ENCODE data around the gene MAP4K3. TPM values are rescaled to one million over a fixed set of nuclear protein-coding genes. Genes with fewer than 3 reads are reported as not detected.

MAP4K3 gene
- total RNA-seq, 1 donor from 2014 or later: 11.0 TPM

- H3K27me3 Mint-ChIP-seq: no peaks in the 10 kb centered on the region
- intact Hi-C loops (cut with micrococcal nuclease): no loop called here
- CTCF ChIA-PET: no interaction called here
- H3K4me1 Mint-ChIP-seq: no peaks in the 10 kb centered on the region
- H3K36me3 Mint-ChIP-seq (ENCODE audit: low read depth): peaks cover 22% of the 10 kb centered on the region
- H3K4me3 Mint-ChIP-seq: no peak overlapping the region
- POLR2A ChIA-PET: no interaction called here
- no peak overlapping the region for H3K27ac Mint-ChIP-seq
- H3K9me3 Mint-ChIP-seq: peaks cover 15% of the 10 kb centered on the region
- ATAC-seq (ENCODE audit: low read depth) (no peak), DNase-seq (no peak)
- no peak for TF ChIP-seq CTCF (IDR thresholded peaks at IDR 0.05)
These were observed 80.0 kb downstream of the MAP4K3 start for GRCh38 chr2:39356922-39357639.

- DNase-seq (no peak), ATAC-seq (ENCODE audit: low read depth) (no peak)
- Mint-ChIP-seq H3K4me3 (no peak overlapping the region), H3K36me3 (ENCODE audit: low read depth) (peaks cover 3% of the 10 kb centered on the region), H3K27ac (no peak overlapping the region), H3K9me3 (no peaks in the 10 kb centered on the region), H3K27me3 (no peaks in the 10 kb centered on the region), H3K4me1 (no peaks in the 10 kb centered on the region)
- TF ChIP-seq CTCF (IDR thresholded peaks at IDR 0.05): no peak
- POLR2A ChIA-PET: no interaction called here
- CTCF ChIA-PET: no interaction called here
- intact Hi-C loops (cut with micrococcal nuclease): loop anchor here (1.0 kb wide), 1 partner anchor 10 kb away; no protein-coding TSS in a partner anchor
These were observed 86.4 kb downstream of the MAP4K3 start for GRCh38 chr2:39350658-39351057.

GRCh38 chr2:39338502-39338901 is 98.6 kb downstream of the MAP4K3 start:
- H3K4me3 Mint-ChIP-seq: no peak overlapping the region
- no peak overlapping the region for H3K27ac Mint-ChIP-seq
- intact Hi-C loops (cut with micrococcal nuclease): no loop called here
- ATAC-seq (ENCODE audit: low read depth) (no peak), DNase-seq (no peak)
- TF ChIP-seq CTCF (IDR thresholded peaks at IDR 0.05): no peak
- H3K4me1 Mint-ChIP-seq: no peaks in the 10 kb centered on the region
- no peaks in the 10 kb centered on the region for H3K27me3 Mint-ChIP-seq
- POLR2A ChIA-PET: no interaction called here
- CTCF ChIA-PET: no interaction called here
- H3K36me3 Mint-ChIP-seq (ENCODE audit: low read depth): no peaks in the 10 kb centered on the region
- H3K9me3 Mint-ChIP-seq: no peaks in the 10 kb centered on the region

GRCh38 chr2:39335930-39336329 is 101.2 kb downstream of the MAP4K3 start:
- peaks cover 4% of the 10 kb centered on the region for H3K36me3 Mint-ChIP-seq (ENCODE audit: low read depth)
- CTCF ChIA-PET: no interaction called here

GRCh38 chr2:39334978-39335377 is 102.1 kb downstream of the MAP4K3 start:
- intact Hi-C loops (cut with micrococcal nuclease): no loop called here
- no peak overlapping the region for H3K4me3 Mint-ChIP-seq
- H3K27ac Mint-ChIP-seq: no peak overlapping the region
- CTCF ChIA-PET: no interaction called here
- no peaks in the 10 kb centered on the region for H3K4me1 Mint-ChIP-seq
- no peak for TF ChIP-seq CTCF (IDR thresholded peaks at IDR 0.05)
- no peak for DNase-seq
- POLR2A ChIA-PET: no interaction called here
- H3K36me3 Mint-ChIP-seq (ENCODE audit: low read depth): peaks cover 7% of the 10 kb centered on the region
- H3K9me3 Mint-ChIP-seq: no peaks in the 10 kb centered on the region
- no peaks in the 10 kb centered on the region for H3K27me3 Mint-ChIP-seq
- ATAC-seq (ENCODE audit: low read depth): no peak

More at GRCh38 chr2:39335930-39336329, 101.2 kb downstream of the MAP4K3 start:
- no peak overlapping the region for H3K4me3 Mint-ChIP-seq
- intact Hi-C loops (cut with micrococcal nuclease): no loop called here
- no peaks in the 10 kb centered on the region for H3K27me3 Mint-ChIP-seq
- H3K4me1 Mint-ChIP-seq: no peaks in the 10 kb centered on the region
- DNase-seq (no peak), ATAC-seq (ENCODE audit: low read depth) (no peak)
- POLR2A ChIA-PET: no interaction called here
- TF ChIP-seq CTCF (IDR thresholded peaks at IDR 0.05): no peak
- no peaks in the 10 kb centered on the region for H3K9me3 Mint-ChIP-seq
- no peak overlapping the region for H3K27ac Mint-ChIP-seq

Measured in activated B cell treated with CpG ODN at 0.5 μM for 24 hours (primary cell).